ENCODE data around the gene DBH.

The DBH gene

DNA sequence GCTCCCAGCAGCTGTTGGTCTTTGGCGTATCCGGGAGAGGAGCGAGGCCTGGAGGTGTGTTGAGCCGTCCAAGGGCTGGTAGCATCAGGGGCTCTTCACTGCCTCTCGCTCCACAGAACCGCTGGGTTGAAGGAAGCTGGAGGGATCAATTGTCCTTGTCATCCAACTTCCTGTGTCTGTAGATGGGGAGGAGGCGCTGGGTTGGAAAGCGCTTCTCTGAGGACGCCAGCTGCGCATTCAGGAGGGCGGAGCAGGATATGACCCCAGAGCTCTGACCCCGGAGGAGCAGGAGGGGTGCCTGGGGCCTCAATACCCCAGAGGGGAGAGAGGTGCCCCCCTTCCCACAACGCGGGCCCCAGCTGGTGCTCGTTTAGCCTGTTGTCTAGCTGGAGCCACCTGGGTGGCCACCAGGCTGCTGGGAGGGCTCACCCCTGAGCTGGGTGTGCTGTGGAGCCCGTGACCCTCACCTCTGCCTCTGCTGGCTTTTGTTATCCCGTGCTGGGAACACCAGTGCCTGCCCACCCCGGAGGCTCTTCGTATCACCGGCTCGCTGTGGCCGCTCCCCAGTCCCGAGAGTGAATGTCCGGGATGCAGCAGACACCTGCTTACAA, 2.0 kb upstream of the DBH start:
- TF ChIP-seq CREB1 (IDR thresholded peaks at IDR 0.05; ENCODE audit: low read depth), result no peak
- no peak for TF ChIP-seq CEBPB (IDR thresholded peaks at IDR 0.05)

DNA sequence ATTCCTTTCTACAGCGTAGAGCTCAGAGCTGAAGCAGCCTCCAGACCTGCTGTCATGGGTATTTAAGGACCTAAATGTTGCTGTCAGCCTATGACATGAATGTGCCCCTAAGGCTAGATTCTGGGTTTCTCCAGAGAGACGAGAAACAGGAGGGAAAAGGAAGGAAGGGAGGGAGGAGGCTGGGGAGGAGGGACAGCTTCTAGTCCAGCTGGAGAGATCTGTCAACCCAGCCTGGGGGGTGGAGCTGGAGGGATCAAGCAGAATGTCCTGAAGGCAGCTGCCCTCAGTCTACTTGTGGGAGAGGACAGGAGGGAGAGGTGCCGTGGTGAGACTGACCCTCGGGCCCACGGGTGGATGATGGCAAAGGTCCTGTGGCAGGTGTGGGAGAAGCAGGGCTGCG, 1.1 kb upstream of the DBH start:
- TF ChIP-seq FOXM1 (IDR thresholded peaks at IDR 0.05; ENCODE audit: borderline replicate concordance, low read depth), result no peak
- TF ChIP-seq TCF12 (IDR thresholded peaks at IDR 0.05; ENCODE audit: low read depth), result no peak
- TF ChIP-seq EP300 (IDR thresholded peaks at IDR 0.05; ENCODE audit: borderline replicate concordance), result no peak
- no peak for TF ChIP-seq TAF1 (IDR thresholded peaks at IDR 0.05; ENCODE audit: low read depth)
- no peak for TF ChIP-seq NFIC (IDR thresholded peaks at IDR 0.05)
- no peak for TF ChIP-seq CEBPB (IDR thresholded peaks at IDR 0.05)
- TF ChIP-seq RAD21 (IDR thresholded peaks at IDR 0.05; ENCODE audit: low read depth), result no peak
- TF ChIP-seq EGR1 (IDR thresholded peaks at IDR 0.05), result no peak
- no peak for TF ChIP-seq REST (IDR thresholded peaks at IDR 0.05; ENCODE audit: low read depth)

GRCh38 chr9:133636902-133637301, 739 bp downstream of the DBH start:
- TF ChIP-seq ZBTB7A (IDR thresholded peaks at IDR 0.05; ENCODE audit: low read depth) (no peak), EGR1 (IDR thresholded peaks at IDR 0.05) (no peak), YY1 (IDR thresholded peaks at IDR 0.05; ENCODE audit: low read depth) (no peak), RAD21 (IDR thresholded peaks at IDR 0.05; ENCODE audit: low read depth) (no peak), TCF12 (IDR thresholded peaks at IDR 0.05; ENCODE audit: low read depth) (no peak), TEAD4 (IDR thresholded peaks at IDR 0.05) (no peak), REST (IDR thresholded peaks at IDR 0.05; ENCODE audit: low read depth) (no peak), TAF1 (IDR thresholded peaks at IDR 0.05; ENCODE audit: low read depth) (no peak), NFIC (IDR thresholded peaks at IDR 0.05) (no peak), FOXM1 (IDR thresholded peaks at IDR 0.05; ENCODE audit: borderline replicate concordance, low read depth) (no peak), CREB1 (IDR thresholded peaks at IDR 0.05; ENCODE audit: low read depth) (no peak), CEBPB (IDR thresholded peaks at IDR 0.05) (no peak), EP300 (IDR thresholded peaks at IDR 0.05; ENCODE audit: borderline replicate concordance) (no peak)
- TF ChIP-seq, protein P1, sequence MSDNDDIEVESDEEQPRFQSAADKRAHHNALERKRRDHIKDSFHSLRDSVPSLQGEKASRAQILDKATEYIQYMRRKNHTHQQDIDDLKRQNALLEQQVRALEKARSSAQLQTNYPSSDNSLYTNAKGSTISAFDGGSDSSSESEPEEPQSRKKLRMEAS (IDR thresholded peaks at IDR 0.05), result no peak
- TF ChIP-seq, protein P2, sequence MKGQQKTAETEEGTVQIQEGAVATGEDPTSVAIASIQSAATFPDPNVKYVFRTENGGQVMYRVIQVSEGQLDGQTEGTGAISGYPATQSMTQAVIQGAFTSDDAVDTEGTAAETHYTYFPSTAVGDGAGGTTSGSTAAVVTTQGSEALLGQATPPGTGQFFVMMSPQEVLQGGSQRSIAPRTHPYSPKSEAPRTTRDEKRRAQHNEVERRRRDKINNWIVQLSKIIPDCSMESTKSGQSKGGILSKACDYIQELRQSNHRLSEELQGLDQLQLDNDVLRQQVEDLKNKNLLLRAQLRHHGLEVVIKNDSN (IDR thresholded peaks at IDR 0.05), result no peak

- no peak for TF ChIP-seq TEAD4 (IDR thresholded peaks at IDR 0.05)
These were observed 1.4 kb downstream of the DBH start for GRCh38 chr9:133637451-133638055.

DNA sequence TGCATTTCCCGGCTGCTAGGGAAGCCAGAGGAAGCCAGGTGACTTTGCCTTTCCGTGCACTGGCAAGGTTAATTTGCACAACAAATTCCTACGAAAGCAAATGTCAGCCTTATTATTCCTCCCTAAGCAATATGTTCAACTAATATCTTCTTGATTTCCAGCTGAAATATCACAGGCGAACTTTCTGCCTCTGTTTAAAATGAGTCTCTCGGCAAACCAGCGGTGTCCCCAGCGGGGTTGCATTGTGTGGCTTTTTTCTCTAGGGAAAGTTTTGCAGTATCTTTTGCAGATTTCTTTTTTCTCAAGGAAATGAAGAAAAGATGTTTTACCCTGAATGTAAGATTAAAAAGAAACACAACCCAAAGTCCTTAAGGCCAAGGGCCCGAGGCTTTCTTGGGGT, 1.9 kb downstream of the DBH start:
- TF ChIP-seq REST (IDR thresholded peaks at IDR 0.05; ENCODE audit: low read depth) (no peak), ZBTB7A (IDR thresholded peaks at IDR 0.05; ENCODE audit: low read depth) (no peak), RAD21 (IDR thresholded peaks at IDR 0.05; ENCODE audit: low read depth) (no peak), YY1 (IDR thresholded peaks at IDR 0.05; ENCODE audit: low read depth) (no peak), NFIC (IDR thresholded peaks at IDR 0.05) (no peak), EGR1 (IDR thresholded peaks at IDR 0.05) (no peak), TCF12 (IDR thresholded peaks at IDR 0.05; ENCODE audit: low read depth) (no peak), CEBPB (IDR thresholded peaks at IDR 0.05) (no peak), TEAD4 (IDR thresholded peaks at IDR 0.05) (no peak), EP300 (IDR thresholded peaks at IDR 0.05; ENCODE audit: borderline replicate concordance) (no peak), FOXM1 (IDR thresholded peaks at IDR 0.05; ENCODE audit: borderline replicate concordance, low read depth) (no peak), CREB1 (IDR thresholded peaks at IDR 0.05; ENCODE audit: low read depth) (no peak), TAF1 (IDR thresholded peaks at IDR 0.05; ENCODE audit: low read depth) (no peak)
- TF ChIP-seq, protein P1 (IDR thresholded peaks at IDR 0.05), result no peak
- TF ChIP-seq, protein P2 (IDR thresholded peaks at IDR 0.05), result no peak

All from Ishikawa (cell line).